Activated CD8-positive, alpha-beta memory T cell treated with anti-CD3 and anti-CD28 coated beads for 36 hours (primary cell): ENCODE data around the gene PTPRZ1. TPM values are rescaled to one million over a fixed set of nuclear protein-coding genes. Genes with fewer than 3 reads are reported as not detected.

Experiments
- CTCF ChIA-PET: fragments of 350-600 bp; sonication (Branson Sonifier 250); formaldehyde crosslinking; loops from one replicate; lab custom pipeline; 2021; ENCODE audit warnings: antibody characterized with exemption; lab: Charles Lee
- POLR2A ChIA-PET: fragments of 350-600 bp; sonication (Branson Sonifier 250); formaldehyde crosslinking; loops from one replicate; lab custom pipeline; 2021; ENCODE audit warnings: antibody characterized with exemption; lab: Charles Lee
- total RNA-seq, 2 experiments: library from RNA; stranded (reverse); gene quantifications; one replicate each; pipeline ENCODE4 v1.2.3, GENCODE V29; 2021

PTPRZ1 gene
- total RNA-seq: not detected

DNA sequence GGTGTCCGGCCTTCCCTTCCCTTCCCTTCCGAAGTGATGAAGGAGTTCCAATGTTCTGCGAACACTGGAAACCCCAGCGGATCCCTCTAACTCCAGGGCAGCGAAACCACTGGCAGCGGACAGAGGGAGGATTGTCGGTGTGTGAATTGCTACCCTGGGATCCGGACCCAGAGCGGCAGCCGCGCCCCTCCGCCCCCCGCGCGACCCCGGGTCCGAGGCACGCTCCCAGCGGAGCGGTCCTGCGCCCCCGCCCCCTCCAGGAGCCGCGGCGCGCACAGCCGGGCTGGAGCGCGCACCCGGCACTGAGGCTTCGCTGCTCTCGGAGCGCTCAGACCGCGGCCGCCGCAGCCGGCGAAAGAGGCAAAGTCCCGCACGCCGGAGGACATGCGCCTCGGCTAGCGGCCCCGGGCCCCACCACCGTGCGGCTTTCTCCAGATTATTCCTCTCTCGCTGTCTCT, at the start of gene PTPRZ1:
Gene PTPRZ1 (plus strand): TSS at position 331 of the 458 bp plus-strand sequence. CDS start 339 bp downstream, outside the sequence.
- CTCF ChIA-PET: no interaction called here
- POLR2A ChIA-PET: no interaction called here

DNA sequence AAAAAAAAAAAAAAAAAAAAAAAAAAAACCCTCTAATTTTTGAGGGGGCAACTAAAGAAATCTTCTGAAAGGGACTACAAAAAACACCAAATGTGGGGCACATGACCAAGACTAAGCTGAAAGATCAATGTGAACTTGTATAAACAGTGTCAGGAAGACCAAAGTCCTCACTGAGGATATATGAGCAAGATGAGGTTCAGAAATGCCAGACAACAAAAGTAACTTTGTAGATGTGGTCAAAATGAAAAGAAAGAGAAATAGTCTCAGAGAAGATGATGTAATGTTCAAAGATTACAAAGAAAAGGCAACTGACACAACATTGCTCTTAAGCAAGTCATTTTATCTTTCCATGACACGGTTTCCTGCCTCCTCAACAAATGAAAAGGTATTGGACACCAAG, 48.7 kb upstream of the PTPRZ1 start:
- ChIA-PET POLR2A (no interaction called here), CTCF (interaction anchor here (0.6 kb wide), 1 partner anchor 40 kb away, joined by 4 read pairs; no protein-coding TSS in a partner anchor)

DNA sequence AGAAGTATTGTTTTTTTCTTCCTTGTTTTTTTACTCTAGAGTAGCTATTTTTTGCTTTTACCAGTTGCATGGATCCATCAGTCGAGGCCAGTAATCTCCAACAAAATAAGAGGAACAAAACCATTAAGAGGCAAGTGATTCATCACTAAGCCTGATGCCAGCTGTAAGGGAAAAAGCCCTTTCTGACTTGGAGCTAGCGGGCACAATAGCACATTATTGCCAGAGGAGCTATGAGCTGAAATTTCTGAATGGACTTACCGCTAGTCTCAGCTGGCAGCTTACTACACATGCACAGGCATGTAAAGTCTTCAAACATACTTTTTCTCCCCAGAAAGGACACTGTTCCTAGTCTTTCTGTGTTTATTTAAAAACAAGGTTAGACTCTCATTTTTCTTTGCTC, 41.6 kb upstream of the PTPRZ1 start:
- ChIA-PET CTCF (no interaction called here), POLR2A (no interaction called here)

DNA sequence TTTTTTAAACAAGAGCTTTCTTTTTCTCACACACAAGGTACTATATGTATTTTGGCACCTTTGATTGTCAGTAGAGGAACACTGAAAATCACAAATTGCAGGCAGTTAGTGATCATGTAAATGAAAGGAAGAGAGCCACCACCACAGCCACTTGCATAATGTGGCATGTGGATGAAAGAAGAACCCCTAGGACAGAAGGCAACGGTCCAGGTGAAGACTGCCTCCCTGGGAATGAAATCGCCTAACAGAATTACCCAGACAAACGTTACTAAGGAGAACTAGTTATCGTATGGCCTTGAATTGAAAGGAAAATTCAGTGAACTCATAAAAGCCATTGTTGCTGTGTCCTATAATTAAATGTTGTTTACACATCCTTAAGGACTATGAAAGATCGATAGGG, 41.2 kb upstream of the PTPRZ1 start:
- ChIA-PET POLR2A (no interaction called here), CTCF (no interaction called here)

DNA sequence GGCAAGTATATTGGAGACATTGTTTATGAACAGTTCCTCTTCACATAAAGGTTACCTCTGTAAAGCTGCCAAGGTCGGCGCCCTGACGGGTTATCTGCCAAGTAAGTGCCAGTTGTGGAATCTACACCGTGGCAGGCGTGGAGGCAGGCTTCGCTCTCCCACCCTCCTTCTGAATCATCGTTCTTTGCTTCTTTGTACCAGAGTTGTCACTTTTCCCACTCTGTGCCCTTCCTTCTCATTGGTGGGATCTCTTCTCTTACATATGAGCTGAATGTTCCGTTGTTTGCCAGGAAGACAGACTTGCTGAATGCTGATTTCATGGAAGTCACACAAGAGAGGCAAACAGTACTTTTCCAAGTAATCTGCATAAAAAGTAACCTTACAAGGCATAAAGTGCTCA, 40.6 kb upstream of the PTPRZ1 start:
- CTCF ChIA-PET: no interaction called here

DNA sequence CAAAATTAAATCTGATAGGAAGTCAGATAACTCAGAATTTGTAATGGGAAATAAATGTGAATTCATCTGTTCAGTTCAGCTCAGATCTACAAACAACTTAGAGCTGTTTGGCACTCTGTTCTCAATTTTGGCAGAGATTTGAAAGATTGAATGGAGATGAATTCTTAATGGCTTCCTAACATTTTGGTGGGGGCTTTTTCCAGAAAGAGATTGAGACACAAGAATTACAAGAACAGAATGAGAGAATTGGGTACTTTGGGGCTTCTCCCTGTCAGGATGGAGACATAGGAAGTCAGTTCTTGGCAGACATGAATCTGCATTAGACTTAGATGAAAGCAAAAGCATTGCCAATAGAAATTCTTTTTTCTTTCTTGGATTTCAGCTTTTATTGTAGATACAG, 39.0 kb upstream of the PTPRZ1 start:
- POLR2A ChIA-PET: no interaction called here
- CTCF ChIA-PET: no interaction called here

More for the DNA sequence above, 40.6 kb upstream of the PTPRZ1 start:
- POLR2A ChIA-PET: no interaction called here

DNA sequence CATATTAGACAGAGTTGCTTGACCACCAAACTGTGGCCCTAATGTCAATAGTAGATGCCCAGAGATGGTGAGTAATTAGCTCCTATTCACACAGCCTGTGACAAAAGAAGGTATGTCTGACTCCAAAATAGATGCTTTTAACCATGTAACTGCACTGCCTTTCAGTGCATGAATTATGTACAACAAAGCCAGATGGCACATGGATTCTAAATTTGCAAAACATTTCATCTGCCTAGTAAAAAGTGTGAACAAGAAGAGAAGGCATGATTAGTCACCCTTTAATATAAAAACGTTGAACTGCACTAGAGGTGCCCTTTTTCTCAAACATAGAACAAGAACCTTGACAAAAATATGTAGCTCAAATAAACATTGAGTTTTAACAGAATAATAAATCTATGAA, 35.5 kb upstream of the PTPRZ1 start:
- ChIA-PET POLR2A (no interaction called here), CTCF (no interaction called here)

DNA sequence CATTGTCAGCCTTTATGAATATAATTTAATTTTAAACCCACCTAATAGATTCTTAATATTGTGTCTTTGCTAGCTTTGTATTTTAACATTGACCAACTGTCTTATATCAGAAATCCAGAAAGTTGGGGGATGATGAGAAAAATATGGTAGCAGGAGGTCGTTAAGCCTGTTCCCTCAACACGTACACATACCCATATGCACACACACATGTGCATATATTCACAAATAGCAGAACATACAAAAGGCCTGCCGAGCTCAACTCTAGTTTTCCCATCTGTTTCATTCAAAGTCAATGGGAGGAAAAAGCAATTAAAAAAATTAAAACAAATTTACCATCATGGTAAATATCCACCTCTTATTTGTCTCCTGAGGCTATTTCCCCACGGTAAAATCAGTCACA, 25.9 kb upstream of the PTPRZ1 start:
- ChIA-PET CTCF (no interaction called here), POLR2A (no interaction called here)

DNA sequence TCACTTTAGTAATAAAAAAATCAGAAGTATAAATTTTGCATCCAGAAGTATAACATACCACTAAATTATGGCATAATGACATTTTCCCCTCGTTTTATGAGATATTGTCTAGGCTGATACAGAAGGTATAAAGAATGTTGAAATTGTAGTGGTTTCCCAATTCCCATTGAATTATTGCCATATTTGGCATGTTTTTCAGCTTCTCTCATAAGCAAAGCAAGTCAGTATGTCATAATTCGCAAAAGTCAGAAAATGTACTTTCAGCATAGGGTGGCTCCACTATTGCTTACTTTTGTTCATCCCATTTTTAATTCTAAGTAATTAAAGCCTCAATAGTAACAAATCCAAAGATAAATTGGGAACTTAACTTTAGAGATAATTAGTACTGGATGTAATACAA, 19.7 kb upstream of the PTPRZ1 start:
- ChIA-PET POLR2A (no interaction called here), CTCF (interaction anchor here (0.5 kb wide), 1 partner anchor 187 kb away, joined by 3 read pairs; no protein-coding TSS in a partner anchor)

DNA sequence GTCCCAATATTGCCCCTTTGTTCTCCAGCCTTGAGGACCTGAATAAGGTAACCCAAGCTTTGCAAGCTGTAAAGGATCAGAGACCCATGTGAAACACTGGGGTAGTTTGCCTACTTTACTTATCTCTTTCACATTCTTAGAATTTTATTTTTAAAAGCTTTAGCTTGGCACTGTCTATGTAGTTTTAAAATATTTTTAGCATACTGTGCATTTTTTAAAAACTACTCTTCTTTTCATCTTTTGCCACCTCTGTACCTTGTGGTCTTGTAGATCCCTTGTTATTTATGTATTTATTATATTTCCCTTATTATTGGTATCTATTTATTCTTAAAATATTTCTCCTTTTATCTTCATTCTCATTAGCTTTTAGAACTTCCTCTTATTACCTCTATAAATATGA, 12.0 kb upstream of the PTPRZ1 start:
- CTCF ChIA-PET: no interaction called here
- POLR2A ChIA-PET: no interaction called here

DNA sequence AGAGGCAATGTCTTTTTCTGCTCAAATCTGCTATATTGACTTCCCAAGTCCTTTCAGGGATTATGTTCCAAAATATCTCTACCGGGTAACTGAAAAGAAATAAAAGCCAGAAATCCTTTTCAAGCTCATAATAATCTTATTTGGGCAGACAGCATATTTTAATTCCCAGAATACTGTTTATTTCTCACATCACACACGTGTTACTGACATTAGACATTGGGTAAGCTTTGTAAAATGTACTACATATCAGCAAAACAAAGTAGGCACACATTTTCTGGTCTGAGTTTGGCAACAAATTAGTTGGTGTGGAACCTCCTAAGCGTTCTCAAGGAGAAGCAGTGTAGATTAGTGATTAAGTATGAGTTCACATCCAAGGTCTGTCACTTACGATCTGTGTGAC, 10.4 kb upstream of the PTPRZ1 start:
- POLR2A ChIA-PET: no interaction called here
- CTCF ChIA-PET: no interaction called here

DNA sequence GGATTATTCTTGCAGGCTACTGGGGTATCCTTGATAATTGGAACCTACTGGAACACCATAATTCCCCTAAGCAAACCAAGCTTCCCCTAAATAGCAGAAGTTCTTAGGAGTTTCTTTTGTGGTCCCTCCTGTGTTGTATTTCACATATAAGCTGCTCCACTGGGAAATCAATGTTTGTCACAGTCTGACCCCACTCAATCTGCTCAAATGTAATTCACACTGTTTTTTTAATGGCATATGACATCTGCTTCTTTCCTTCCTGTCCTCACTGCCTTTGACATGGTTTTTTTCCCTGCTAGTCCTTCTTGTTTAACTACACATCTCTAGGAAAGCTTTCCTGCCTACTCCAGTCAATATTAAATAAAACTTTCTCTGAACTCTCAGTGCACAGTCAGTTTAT, 1.8 kb upstream of the PTPRZ1 start:
- ChIA-PET CTCF (no interaction called here), POLR2A (no interaction called here)

DNA sequence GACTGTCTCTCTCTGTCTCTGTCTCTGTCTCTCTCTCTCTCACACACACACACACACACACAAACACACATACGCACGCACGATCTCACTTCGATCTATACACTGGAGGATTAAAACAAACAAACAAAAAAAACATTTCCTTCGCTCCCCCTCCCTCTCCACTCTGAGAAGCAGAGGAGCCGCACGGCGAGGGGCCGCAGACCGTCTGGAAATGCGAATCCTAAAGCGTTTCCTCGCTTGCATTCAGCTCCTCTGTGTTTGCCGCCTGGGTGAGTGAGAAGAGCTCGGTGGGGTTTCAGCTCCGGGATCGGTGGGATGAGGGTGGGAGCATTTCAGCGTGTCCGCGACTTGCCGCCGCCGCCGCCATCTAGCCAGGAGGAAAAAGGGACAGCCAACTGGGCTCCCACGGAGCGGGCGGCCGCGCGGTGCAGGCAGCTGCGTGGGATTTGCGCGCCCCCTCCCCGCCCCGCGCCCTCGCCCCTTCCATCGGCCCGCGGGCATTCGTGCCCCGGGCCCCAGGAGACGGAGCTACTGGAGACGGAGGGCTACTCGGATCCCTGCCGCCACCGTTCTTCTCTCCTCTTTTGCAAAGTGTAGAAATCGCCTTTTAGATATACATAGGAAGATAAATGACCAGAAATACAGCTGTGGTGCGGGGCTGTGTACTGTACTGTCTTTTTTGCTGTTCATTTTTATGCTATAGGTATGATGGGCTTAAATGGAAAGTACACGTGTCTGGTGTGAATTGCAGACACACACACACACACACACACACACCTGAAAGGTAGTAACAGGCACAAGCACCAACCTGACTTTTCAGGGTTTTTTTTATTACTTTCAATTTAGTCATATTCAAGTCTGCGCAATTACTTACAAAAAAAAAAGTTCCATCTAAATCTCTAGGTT, 581 bp downstream of the PTPRZ1 start:
- CTCF ChIA-PET: no interaction called here
- POLR2A ChIA-PET: no interaction called here

DNA sequence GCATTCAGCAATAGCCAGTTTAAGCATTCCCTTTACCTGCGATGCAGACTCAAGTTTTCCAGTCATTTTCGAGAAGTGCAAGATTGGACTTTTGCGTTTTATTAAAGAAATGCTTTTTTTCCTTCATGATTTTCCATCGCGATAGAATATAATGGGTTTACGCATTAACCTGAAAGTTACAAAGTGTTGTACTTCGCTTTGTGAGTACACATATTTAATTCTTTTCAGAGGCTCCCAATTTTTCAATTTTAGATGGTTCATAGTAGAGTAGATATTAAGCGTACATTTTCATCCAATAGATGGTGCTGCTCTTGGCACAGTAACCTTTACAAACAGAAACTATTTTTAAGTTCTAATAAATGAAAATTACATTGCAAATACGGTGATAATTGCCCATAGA, 1.3 kb downstream of the PTPRZ1 start:
- POLR2A ChIA-PET: no interaction called here
- CTCF ChIA-PET: no interaction called here

DNA sequence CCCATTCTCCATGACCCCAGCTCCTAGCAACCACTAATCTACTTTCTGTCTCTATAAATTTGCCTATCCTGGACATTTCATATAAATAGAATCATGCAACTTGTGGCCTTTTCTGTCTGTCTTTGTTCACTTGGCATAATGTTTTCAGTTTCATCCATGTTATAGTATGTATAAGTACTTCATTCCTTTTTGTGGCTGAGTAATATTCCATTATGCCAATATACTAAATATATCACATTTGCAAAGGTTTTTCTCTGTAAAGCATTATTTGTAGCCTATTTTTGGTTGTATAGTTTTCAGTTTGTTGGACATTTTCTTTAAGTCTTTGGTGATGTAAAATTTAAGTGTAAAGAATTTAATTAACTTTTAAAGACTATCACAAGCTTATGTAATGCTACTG, 2.2 kb downstream of the PTPRZ1 start:
- ChIA-PET POLR2A (no interaction called here), CTCF (no interaction called here)

DNA sequence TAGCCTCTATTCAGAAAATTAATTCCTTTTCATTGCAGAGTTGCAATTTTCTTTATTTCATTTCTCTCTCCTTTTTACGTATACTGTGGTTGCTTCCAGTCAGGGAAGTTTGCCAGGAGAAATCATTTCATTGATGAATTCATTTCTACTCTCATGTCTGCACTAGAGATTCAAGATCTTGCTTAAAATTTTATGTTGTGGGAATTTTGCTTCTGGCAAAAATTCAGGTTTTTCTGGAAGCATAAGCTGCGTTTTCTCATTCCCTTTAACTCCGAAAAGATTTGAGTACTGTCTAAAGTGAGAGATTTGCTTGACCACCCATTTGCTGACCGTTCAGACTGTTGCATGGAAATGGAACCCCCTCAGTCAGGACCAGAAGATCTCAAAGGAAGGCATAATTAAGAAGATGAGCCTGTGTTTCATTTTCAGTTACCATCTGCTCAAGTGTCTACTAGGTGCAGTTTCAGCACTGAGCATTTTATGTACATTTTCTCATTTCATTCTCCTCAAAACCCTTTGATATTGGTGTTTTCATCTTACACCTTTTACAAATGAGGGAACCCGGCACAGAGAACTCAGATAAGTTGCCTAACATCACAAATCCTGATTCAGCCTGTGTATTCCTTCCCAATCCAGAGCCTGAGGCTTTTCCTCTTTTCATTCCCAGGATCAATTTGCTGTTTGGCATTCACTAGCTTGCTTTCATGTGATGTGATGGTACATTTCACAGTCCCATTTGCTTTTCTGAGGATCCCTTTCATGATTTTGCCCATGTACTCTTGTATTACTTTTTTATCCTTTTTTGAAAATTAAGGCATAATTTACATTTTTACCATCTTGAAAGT, 3.9 kb downstream of the PTPRZ1 start:
- ChIA-PET POLR2A (no interaction called here), CTCF (no interaction called here)

DNA sequence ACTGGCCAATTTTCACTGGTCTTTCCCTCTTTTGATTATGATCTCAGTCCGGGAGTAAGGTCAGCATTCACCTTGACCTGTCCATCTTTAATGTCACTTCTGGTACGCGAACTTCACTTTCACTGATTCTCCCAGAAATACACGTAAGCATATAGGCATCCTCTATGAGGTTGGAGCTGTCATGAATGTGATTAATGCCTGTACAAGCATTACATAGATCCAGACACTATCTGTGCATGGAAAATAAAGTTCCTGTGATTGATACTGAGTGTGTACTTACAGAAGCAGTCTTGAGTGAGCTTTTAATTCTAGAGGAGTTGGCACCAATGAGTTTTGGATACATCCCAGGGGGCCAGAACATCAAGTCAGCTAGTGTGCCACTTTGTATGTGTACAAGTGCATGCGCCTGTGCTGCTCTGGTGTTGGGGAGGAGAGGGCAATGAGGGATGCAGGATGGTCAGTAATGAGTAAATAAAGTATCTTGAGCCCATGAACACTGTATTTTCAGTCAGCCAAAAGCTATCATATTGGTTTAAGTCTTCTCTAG, 6.0 kb downstream of the PTPRZ1 start:
- ChIA-PET POLR2A (no interaction called here), CTCF (no interaction called here)

DNA sequence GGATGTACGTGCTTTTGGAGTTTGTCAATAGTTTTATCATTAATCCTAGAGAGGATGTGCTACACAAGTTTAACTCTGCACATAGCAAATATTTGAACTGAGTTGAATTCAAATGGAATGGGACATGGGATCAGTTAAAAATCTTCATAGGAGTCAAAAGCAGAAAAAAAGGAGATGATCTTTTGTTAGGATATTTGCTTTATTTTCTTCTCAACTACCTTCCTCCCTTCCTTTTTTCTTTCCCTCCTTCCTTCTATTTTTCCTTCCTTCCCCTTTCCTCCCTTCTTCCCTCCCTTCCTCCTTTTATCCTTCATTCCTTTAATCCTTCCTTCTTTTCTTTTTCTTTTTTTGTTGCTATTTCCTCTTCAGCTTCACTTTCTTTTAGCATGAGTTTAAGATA, 6.6 kb downstream of the PTPRZ1 start:
- ChIA-PET POLR2A (no interaction called here), CTCF (interaction anchor here (0.7 kb wide), 1 partner anchor 382 kb away, joined by 3 read pairs; no protein-coding TSS in a partner anchor)

DNA sequence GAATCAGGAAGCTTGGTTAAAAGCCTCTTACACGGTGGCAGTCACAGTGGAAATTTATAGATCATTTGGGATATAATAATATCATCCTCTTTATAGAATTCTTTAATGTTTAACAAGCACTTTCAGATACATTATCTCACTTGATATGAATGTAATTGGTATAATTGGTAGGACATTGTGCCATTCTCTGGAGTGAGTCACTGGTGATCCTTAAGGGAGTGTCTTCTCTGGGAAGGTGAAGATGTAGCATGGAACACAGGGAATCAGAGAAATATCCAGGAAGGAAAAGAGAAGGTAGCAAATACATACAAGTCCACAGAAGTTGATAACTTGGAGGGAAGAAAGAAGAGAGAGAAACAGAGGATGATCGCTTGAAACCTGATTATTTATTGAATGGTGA, 9.8 kb downstream of the PTPRZ1 start:
- POLR2A ChIA-PET: no interaction called here
- CTCF ChIA-PET: no interaction called here
